ENCODE results near the gene LHFPL2. TPM values are rescaled to one million over a fixed set of nuclear protein-coding genes. Genes with fewer than 3 reads are reported as not detected.

LHFPL2 gene
- total and polyA plus RNA-seq, 2 experiments from 2014 or later, result 10.6 to 50.8 TPM

DNA sequence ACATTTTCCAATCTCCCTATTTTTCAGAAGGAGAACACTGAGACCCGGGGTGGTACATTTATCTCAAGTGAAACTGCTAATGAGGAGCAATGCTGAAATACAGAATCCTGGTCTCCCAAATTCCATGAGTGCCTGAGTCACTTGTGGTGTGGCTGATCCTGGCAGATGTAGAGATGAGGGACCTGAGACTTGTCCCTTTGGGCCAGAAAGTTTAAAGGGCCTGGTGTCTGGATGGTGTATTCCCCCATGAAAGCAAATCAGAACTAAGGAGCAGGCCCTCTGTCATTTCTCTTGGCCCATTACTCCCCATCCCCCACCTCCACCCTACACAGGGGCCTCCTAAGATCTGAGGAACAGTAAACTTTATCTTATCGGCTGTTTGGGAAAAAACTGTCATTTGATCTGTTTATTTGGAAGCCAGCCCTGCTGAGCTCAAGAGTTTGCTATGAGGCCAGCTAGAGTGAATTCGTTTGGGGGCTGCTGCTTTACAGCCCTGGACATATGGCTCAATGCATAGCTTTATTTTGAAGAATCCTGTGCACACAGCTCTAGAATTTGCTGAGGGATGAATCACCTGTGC is 140.3 kb downstream of the LHFPL2 start (continued):
- TF ChIP-seq, protein P1, sequence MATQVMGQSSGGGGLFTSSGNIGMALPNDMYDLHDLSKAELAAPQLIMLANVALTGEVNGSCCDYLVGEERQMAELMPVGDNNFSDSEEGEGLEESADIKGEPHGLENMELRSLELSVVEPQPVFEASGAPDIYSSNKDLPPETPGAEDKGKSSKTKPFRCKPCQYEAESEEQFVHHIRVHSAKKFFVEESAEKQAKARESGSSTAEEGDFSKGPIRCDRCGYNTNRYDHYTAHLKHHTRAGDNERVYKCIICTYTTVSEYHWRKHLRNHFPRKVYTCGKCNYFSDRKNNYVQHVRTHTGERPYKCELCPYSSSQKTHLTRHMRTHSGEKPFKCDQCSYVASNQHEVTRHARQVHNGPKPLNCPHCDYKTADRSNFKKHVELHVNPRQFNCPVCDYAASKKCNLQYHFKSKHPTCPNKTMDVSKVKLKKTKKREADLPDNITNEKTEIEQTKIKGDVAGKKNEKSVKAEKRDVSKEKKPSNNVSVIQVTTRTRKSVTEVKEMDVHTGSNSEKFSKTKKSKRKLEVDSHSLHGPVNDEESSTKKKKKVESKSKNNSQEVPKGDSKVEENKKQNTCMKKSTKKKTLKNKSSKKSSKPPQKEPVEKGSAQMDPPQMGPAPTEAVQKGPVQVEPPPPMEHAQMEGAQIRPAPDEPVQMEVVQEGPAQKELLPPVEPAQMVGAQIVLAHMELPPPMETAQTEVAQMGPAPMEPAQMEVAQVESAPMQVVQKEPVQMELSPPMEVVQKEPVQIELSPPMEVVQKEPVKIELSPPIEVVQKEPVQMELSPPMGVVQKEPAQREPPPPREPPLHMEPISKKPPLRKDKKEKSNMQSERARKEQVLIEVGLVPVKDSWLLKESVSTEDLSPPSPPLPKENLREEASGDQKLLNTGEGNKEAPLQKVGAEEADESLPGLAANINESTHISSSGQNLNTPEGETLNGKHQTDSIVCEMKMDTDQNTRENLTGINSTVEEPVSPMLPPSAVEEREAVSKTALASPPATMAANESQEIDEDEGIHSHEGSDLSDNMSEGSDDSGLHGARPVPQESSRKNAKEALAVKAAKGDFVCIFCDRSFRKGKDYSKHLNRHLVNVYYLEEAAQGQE (IDR thresholded peaks at IDR 0.05; ENCODE audit: unreplicated experiment), result no peak
- TF ChIP-seq ZNF331 (CRISPR knock-in tag; IDR thresholded peaks at IDR 0.05; ENCODE audit: low read depth), result no peak
- TF ChIP-seq ZNF114 (CRISPR knock-in tag; IDR thresholded peaks at IDR 0.05), result no peak
- TF ChIP-seq, protein P2, sequence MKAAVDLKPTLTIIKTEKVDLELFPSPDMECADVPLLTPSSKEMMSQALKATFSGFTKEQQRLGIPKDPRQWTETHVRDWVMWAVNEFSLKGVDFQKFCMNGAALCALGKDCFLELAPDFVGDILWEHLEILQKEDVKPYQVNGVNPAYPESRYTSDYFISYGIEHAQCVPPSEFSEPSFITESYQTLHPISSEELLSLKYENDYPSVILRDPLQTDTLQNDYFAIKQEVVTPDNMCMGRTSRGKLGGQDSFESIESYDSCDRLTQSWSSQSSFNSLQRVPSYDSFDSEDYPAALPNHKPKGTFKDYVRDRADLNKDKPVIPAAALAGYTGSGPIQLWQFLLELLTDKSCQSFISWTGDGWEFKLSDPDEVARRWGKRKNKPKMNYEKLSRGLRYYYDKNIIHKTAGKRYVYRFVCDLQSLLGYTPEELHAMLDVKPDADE (IDR thresholded peaks at IDR 0.05), result no peak

DNA sequence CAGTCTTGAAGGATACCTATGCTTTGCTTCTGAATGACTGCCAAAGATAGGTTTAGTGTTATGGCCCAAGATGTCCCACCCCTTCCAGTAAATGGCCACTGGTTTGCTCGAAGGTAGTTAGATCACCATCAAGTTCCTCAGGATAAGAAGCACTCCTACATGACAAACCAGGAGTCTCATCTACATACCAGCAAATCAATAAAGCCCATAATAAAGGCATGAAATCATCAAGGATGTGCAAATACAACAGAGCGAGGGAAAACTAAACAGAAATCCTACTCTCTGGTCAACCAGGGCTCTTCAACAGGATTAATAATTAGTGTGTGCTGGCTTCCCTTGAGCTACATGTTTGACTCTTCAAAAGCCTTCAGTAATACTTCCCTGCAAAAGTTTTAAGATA is 141.0 kb downstream of the LHFPL2 start:
- peaks cover 57% of the 10 kb centered on the region for H3K79me2 ChIP-seq (replicated peaks; ENCODE audit: insufficient read depth)
- no peaks in the 10 kb centered on the region for H3K9me2 ChIP-seq (ENCODE audit: insufficient read depth)
- Mint-ChIP-seq H3K27ac (no peak overlapping the region), H3K27me3 (ENCODE audit: insufficient read depth, low read depth, poor library complexity) (peaks cover 11% of the 10 kb centered on the region), H3K36me3 (ENCODE audit: low read depth) (no peaks in the 10 kb centered on the region), H3K4me1 (peaks cover 68% of the 10 kb centered on the region), H3K9me3 (no peaks in the 10 kb centered on the region), H3K4me3 (no peak overlapping the region)
- no peak overlapping the region for H2AFZ ChIP-seq
- ATAC-seq, result no peak
- DNase-seq (ENCODE audit: low spot score), result no peak
- TF ChIP-seq JUNB (IDR thresholded peaks at IDR 0.05; ENCODE audit: unreplicated experiment), result no peak
- TF ChIP-seq EZH2phosphoT487 (IDR thresholded peaks at IDR 0.05; ENCODE audit: unreplicated experiment), result no peak
- H4K20me1 ChIP-seq (replicated peaks; ENCODE audit: insufficient read depth), result peaks cover 15% of the 10 kb centered on the region
- H3K4me3 ChIP-seq, result no peak overlapping the region
- H3K27me3 ChIP-seq (ENCODE audit: insufficient read depth), result no peaks in the 10 kb centered on the region
- H3K27ac ChIP-seq (ENCODE audit: low read depth), result no peak overlapping the region
- H3F3A ChIP-seq (replicated peaks; ENCODE audit: low read depth), result 0 out of 2 replicates have a peak, but pooled peaks cover 4% of the 10 kb centered on the region
- no peak overlapping the region for H3K4me2 ChIP-seq
- peaks cover 34% of the 10 kb centered on the region for H3K4me1 ChIP-seq (ENCODE audit: insufficient read depth)
- no peaks in the 10 kb centered on the region for H3K36me3 ChIP-seq (ENCODE audit: insufficient read depth)

DNA sequence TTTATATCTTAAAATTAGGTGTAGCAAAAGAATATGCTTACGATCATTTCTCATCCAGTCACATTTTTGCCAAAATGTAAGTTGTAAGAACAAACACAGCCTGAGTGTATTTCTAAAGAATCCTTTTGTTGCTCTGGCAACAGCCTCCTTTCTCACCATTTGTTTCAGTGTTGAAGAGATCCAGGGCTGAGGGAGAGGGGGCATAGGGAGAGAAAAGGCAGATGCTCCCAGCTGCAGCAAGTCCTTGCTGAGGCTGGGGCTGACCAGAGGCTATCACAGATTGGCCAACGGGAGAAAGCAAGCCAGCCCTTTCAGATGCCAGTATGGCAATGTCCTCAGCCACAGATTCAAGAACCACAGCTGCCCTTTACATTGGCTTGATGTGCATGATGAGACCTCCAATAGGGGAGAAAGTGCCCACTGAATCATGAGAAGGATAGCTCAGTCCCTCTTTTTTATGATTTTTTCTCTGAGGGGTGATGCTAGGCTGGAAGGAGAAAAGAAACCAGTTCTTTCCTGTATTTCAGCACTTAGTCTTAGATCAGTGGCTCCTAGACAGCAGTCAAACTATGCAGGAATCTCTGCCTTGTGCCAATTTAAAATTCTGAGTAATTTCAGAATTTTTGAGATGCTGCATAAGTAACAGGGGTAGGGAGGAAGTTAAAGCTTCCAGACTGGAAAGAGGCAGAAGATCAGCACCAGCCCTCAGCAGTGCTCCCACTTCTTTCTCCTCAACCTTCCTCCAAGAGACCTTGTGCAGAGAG is 142.1 kb downstream of the LHFPL2 start:
- peaks cover 34% of the 10 kb centered on the region for H3K4me1 ChIP-seq (ENCODE audit: insufficient read depth)
- H3K4me3 Mint-ChIP-seq, result no peak overlapping the region
- peaks cover 17% of the 10 kb centered on the region for H4K20me1 ChIP-seq (replicated peaks; ENCODE audit: insufficient read depth)
- H2AFZ ChIP-seq, result no peak overlapping the region
- H3K4me3 ChIP-seq, result no peak overlapping the region
- no peaks in the 10 kb centered on the region for H3K36me3 ChIP-seq (ENCODE audit: insufficient read depth)
- no peak overlapping the region for H3K27ac ChIP-seq (ENCODE audit: low read depth)
- no peak for TF ChIP-seq STAT1 (IDR thresholded peaks at IDR 0.05; ENCODE audit: unreplicated experiment)
- no peak for TF ChIP-seq CREB1 (CRISPR knock-in tag; IDR thresholded peaks at IDR 0.05; ENCODE audit: low read depth)
- no peak for TF ChIP-seq EZH2phosphoT487 (IDR thresholded peaks at IDR 0.05; ENCODE audit: unreplicated experiment)
- TF ChIP-seq, protein P1 (IDR thresholded peaks at IDR 0.05; ENCODE audit: unreplicated experiment), result no peak
- H3K27me3 Mint-ChIP-seq (ENCODE audit: insufficient read depth, low read depth, poor library complexity), result peaks cover 10% of the 10 kb centered on the region
- no peaks in the 10 kb centered on the region for H3K9me2 ChIP-seq (ENCODE audit: insufficient read depth)
- peaks cover 60% of the 10 kb centered on the region for H3K79me2 ChIP-seq (replicated peaks; ENCODE audit: insufficient read depth)
- no peaks in the 10 kb centered on the region for H3K36me3 Mint-ChIP-seq (ENCODE audit: low read depth)
- H3K27me3 ChIP-seq (ENCODE audit: insufficient read depth), result no peaks in the 10 kb centered on the region
- ATAC-seq, result no peak
- H3F3A ChIP-seq (replicated peaks; ENCODE audit: low read depth), result 0 out of 2 replicates have a peak, but pooled peaks cover 4% of the 10 kb centered on the region
- no peaks in the 10 kb centered on the region for H3K9me3 Mint-ChIP-seq
- H3K4me1 Mint-ChIP-seq, result peaks cover 67% of the 10 kb centered on the region
- H3K27ac Mint-ChIP-seq, result no peak overlapping the region
- no peak overlapping the region for H3K4me2 ChIP-seq
- no peak for DNase-seq (ENCODE audit: low spot score)
